VCaP (cell line): ENCODE data around the gene CAMKMT.
A peak's percentile ranks its signal among the peaks of the same experiment; 100 is the strongest.

ENCODE experiments used
- H3K27ac ChIP-seq: fragments of 450-650 bp; 2 replicates; pipeline ENCODE4 v1.5.1; 2017
- TF ChIP-seq, protein P1 (sequence below): fragments of 450-650 bp; conservative IDR thresholded peaks from 2 replicates; pipeline ENCODE4 v1.5.1; 2017; ENCODE audit warnings: mild to moderate bottlenecking, moderate library complexity

The CAMKMT gene

DNA sequence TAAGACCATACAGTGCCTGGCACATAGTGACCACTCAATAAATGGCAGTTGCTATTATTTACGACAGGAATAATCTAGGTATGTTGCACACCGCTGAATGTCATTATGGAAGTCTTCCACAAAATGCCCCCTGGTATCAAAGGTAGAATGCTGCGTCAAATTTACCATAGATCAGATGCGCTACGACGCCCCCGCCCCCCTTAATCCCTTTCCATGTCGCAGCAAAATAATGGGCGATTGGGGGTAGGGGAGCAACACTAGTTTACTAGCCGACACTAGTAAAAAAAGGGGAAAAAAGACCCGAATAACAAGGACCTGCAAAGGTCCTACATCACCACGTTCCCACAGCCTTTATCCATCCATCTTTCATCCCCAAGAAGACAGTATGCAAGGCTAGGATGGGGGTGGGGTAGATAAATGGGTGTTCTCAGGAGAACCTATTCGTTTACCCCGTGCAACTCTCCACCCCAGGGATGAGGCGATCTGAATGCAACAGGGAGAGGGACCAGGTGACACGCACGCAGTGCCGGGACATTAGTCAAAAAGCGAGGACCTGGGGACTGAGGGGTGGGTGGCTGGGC lies 908 bp upstream of the CAMKMT start:
- peak overlapping the region; percentile 97 for H3K27ac ChIP-seq

DNA sequence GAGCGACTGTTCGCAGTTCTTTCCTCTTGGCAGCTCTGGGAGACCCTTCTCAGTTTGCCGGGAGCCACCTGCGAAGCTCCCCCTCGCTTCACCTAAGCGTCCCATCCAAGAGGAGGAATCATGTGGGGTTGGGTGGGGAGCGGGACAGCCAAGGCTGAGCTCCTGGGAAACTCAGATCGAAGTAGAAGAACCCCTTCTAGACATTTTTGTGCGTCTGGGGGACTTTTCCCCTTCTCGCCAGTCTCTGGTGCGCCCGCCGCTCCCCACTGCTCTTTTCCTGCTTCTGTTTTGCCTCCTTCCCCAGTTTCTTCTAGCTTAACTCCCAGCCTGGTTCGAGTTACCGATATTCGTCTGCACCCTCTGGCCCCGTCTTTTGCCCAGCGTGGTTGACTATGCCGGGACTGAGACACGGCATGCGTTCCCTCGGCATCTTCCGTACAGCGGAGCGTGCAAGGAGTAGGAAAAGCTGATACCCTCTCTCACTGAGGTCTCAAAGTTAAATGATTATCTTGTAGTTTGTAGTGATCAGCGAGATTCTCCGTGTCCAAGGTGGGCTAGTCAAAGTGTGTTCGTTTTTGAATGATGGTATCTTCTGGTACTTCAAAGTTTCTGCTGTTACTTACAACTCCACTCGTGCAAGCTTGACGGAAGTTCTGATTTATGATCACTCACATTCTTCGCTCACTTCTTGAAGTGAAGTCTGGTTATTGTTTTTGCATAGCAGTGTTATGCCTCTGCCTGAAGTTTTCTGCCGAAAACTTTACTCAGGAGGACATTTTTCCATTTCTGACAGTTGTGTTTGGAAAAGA lies 664 bp downstream of the CAMKMT start:
- H3K27ac ChIP-seq, result peak overlapping the region; percentile 97
- TF ChIP-seq, protein P1, sequence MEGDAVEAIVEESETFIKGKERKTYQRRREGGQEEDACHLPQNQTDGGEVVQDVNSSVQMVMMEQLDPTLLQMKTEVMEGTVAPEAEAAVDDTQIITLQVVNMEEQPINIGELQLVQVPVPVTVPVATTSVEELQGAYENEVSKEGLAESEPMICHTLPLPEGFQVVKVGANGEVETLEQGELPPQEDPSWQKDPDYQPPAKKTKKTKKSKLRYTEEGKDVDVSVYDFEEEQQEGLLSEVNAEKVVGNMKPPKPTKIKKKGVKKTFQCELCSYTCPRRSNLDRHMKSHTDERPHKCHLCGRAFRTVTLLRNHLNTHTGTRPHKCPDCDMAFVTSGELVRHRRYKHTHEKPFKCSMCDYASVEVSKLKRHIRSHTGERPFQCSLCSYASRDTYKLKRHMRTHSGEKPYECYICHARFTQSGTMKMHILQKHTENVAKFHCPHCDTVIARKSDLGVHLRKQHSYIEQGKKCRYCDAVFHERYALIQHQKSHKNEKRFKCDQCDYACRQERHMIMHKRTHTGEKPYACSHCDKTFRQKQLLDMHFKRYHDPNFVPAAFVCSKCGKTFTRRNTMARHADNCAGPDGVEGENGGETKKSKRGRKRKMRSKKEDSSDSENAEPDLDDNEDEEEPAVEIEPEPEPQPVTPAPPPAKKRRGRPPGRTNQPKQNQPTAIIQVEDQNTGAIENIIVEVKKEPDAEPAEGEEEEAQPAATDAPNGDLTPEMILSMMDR, result no peak

More for the DNA sequence above, 908 bp upstream of the CAMKMT start:
- TF ChIP-seq, protein P1, result no peak

DNA sequence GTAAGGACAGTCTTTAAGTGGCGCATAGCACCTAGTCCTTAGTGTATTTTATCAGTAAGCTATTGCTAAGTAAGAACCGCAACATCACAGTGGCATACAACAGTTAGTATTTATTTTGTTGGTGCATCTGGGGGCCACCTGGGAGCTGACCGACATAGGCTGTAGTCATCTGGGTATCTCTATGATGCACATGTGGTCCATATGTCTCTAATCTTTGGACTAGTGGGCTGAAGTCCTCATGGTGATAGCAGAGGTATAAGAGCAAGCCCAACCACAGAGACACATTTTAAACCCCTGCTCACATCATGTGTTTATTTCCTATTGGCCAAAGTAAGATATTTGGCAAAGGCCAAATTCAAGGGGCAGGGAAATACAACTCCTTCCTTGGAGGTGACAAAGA lies 2.9 kb downstream of the CAMKMT start:
- TF ChIP-seq, protein P1, result no peak
- no peak overlapping the region for H3K27ac ChIP-seq

- TF ChIP-seq, protein P1, result no peak
- H3K27ac ChIP-seq, result no peak overlapping the region
Observed at GRCh38 chr2:44367591-44367990, 5.8 kb downstream of the CAMKMT start.

- TF ChIP-seq, protein P1, result no peak
- no peak overlapping the region for H3K27ac ChIP-seq
Observed at GRCh38 chr2:44369392-44369791, 7.6 kb downstream of the CAMKMT start.

DNA sequence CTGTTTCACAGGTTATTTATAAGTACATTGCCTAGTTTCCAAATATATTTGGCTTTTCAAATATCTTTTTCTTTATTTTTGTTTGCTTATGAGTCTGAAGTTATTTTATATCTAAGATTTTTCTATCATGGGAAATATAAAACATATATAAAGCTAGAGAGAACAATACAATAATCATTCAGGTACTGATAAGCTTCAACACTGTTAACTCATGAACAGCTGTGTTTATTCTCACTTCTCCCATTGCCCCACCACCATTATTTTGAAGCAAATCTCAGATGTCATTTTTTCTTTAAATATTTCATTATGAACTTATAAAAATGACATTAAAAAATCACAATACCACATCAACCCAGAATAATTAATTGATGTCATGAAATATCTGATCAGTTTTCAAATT lies 9.7 kb downstream of the CAMKMT start:
- TF ChIP-seq, protein P1, result no peak
- H3K27ac ChIP-seq, result no peak overlapping the region

DNA sequence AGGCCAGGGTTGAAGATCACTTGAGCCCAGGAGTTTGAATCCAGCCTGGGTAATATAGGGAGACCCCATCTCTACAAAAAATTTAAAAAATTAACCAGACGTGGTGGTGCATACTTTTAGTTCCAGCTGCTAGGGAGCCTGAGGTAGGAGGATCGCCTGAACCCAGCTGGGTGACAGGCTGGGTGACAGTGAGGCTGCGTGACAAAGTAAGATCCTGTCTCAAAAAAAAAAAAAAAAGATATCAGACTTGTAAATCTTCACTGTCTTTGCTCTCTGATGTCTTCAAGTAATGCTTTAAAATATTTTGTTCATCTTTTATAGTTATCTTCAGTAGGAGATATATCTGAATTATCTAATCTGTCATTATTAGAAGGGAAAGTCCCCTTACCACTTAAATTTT lies 10.5 kb downstream of the CAMKMT start:
- TF ChIP-seq, protein P1, result no peak

More for the DNA sequence above, 10.5 kb downstream of the CAMKMT start:
- no peak overlapping the region for H3K27ac ChIP-seq
